COR-L47 (cell line): ENCODE data around the gene CACNG6.

ENCODE experiments used
- DNase-seq: peaks from one replicate; lab custom pipeline; 2025; lab: John Stamatoyannopoulos, UW

Gene CACNG6

DNA sequence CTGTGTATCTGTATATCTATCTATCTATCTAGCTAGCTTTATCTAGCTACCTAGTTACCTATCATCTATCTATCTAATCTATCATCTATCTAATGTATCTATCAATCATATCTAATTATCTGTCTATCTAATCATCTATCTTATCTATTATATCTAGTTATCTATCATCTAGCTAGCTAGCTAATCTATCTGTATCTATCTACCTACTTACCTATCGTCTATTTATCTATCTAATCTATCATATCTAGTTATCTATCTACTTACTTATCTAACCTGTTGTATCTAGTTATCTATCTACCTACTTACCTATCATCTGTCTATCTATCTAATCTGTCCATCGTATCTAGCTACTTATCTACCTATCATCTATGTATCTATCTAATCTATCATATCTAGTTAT lies 54.3 kb downstream of the CACNG6 start:
- DNase-seq: no peak

DNA sequence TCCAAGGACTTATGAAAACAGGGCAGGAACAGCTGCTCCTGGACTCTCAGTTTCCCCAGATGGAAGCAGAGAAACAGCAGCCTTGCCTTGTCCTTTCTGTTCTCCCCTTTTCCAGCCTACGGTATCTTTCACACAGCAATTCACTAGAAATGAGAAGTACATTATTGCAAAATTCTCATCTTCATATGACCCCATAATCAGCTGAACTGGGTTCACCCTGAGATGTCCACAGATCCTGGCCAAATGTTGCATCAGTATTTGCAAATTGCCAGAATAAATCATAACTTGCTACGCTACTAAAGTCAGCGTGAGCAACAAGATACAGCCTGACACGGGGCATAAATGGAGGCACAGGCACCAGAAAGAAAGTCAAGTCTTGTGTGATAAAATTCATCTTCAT lies 56.2 kb downstream of the CACNG6 start:
- no peak for DNase-seq
